Nephron progenitor cell (in vitro differentiated cells): Measurements from ENCODE around the gene TTC16.
"Not testable (repeated sequence)": the region's sequence is repeated elsewhere in the genome, so short reads cannot be mapped to it uniquely, and the experiment has no call there.

ENCODE experiments used
- DNase-seq: peaks from one replicate; pipeline ENCODE4 v3.0.0; 2021
- H3K27ac Mint-ChIP-seq: 2 replicates; pipeline ENCODE4 v1.8.0; 2021; ENCODE audit warnings: mild to moderate bottlenecking, moderate library complexity, mixed read lengths
- H3K27me3 Mint-ChIP-seq: 2 replicates; pipeline ENCODE4 v1.8.0; 2021; ENCODE audit warnings: mild to moderate bottlenecking, low read depth, mixed read lengths; ENCODE audit not compliant: poor library complexity
- H3K36me3 Mint-ChIP-seq: 2 replicates; pipeline ENCODE4 v1.8.0; 2021; ENCODE audit warnings: low read depth, mixed read lengths
- H3K4me1 Mint-ChIP-seq: 2 replicates; pipeline ENCODE4 v1.8.0; 2021; ENCODE audit warnings: mixed read lengths
- H3K4me3 Mint-ChIP-seq: 2 replicates; pipeline ENCODE4 v1.8.0; 2021; ENCODE audit warnings: mild to moderate bottlenecking, moderate library complexity, mixed read lengths
- H3K9me3 Mint-ChIP-seq: 2 replicates; pipeline ENCODE4 v1.8.0; 2021; ENCODE audit warnings: mild to moderate bottlenecking, moderate library complexity, mixed read lengths
- CTCF ChIP-seq: fragments of 200-600 bp; sonication (generic); IDR thresholded peaks from 2 replicates; pipeline ENCODE4 v1.5.0; 2021; ENCODE audit warnings: antibody characterized with exemption

TTC16 gene

GRCh38 chr9:127753148-127753547 lies 37.3 kb downstream of the TTC16 start:
- DNase-seq, result no peak
- no peaks in the 10 kb centered on the region for H3K4me1 Mint-ChIP-seq
- H3K27ac Mint-ChIP-seq, result no peak overlapping the region
- no peaks in the 10 kb centered on the region for H3K36me3 Mint-ChIP-seq
- TF ChIP-seq CTCF, result no peak
- H3K27me3 Mint-ChIP-seq, result peaks cover 77% of the 10 kb centered on the region
- H3K4me3 Mint-ChIP-seq, result no peak overlapping the region
- H3K9me3 Mint-ChIP-seq, result no peaks in the 10 kb centered on the region

- H3K4me1 Mint-ChIP-seq, result peaks cover 3% of the 10 kb centered on the region
- H3K27ac Mint-ChIP-seq, result no peak overlapping the region
- TF ChIP-seq CTCF, result no peak
- no peak for DNase-seq
- no peaks in the 10 kb centered on the region for H3K9me3 Mint-ChIP-seq
- H3K27me3 Mint-ChIP-seq, result peaks cover 77% of the 10 kb centered on the region
- H3K4me3 Mint-ChIP-seq, result no peak overlapping the region
- no peaks in the 10 kb centered on the region for H3K36me3 Mint-ChIP-seq
These were observed 37.7 kb downstream of the TTC16 start for GRCh38 chr9:127753622-127754021.

GRCh38 chr9:127754099-127755060 lies 38.5 kb downstream of the TTC16 start:
- Mint-ChIP-seq H3K4me1 (peaks cover 6% of the 10 kb centered on the region), H3K4me3 (no peak overlapping the region), H3K36me3 (no peaks in the 10 kb centered on the region), H3K9me3 (no peaks in the 10 kb centered on the region), H3K27ac (no peak overlapping the region), H3K27me3 (peaks cover 80% of the 10 kb centered on the region)
- TF ChIP-seq CTCF, result no peak
- peak; percentile 59 for DNase-seq

GRCh38 chr9:127755061-127756060 lies 39.5 kb downstream of the TTC16 start:
- no peak for TF ChIP-seq CTCF
- peaks cover 77% of the 10 kb centered on the region for H3K27me3 Mint-ChIP-seq

GRCh38 chr9:127756233-127756632 lies 40.4 kb downstream of the TTC16 start:
- no peak for DNase-seq
- Mint-ChIP-seq H3K27ac (no peak overlapping the region), H3K9me3 (no peaks in the 10 kb centered on the region), H3K4me1 (peaks cover 9% of the 10 kb centered on the region), H3K4me3 (no peak overlapping the region), H3K36me3 (no peaks in the 10 kb centered on the region), H3K27me3 (peaks cover 72% of the 10 kb centered on the region)
- TF ChIP-seq CTCF, result no peak

More at GRCh38 chr9:127755061-127756060, 39.5 kb downstream of the TTC16 start:
- peak; percentile 71 for DNase-seq
- Mint-ChIP-seq H3K9me3 (no peaks in the 10 kb centered on the region), H3K27ac (no peak overlapping the region), H3K36me3 (no peaks in the 10 kb centered on the region), H3K4me1 (peaks cover 6% of the 10 kb centered on the region), H3K4me3 (peak overlapping the region; percentile 47)

GRCh38 chr9:127756776-127757175 lies 40.9 kb downstream of the TTC16 start:
- not testable (repeated sequence) for H3K27ac Mint-ChIP-seq, DNase-seq, H3K4me3 Mint-ChIP-seq, H3K36me3 Mint-ChIP-seq, H3K9me3 Mint-ChIP-seq
- peaks cover 68% of the 10 kb centered on the region for H3K27me3 Mint-ChIP-seq
- H3K4me1 Mint-ChIP-seq, result peaks cover 15% of the 10 kb centered on the region
